ENCODE results near the gene ARHGAP23. TPM values are rescaled to one million over a fixed set of nuclear protein-coding genes. Genes with fewer than 3 reads are reported as not detected.

The ARHGAP23 gene
- total and polyA plus RNA-seq, 10 donors, result 7.5 to 250 (median 67.0) TPM

GRCh38 chr17:38439436-38439835 lies 11.2 kb downstream of the ARHGAP23 start:
- Histone ChIP-seq H3K4me3 (no peak overlapping the region), H3K9me3 (no peaks in the 10 kb centered on the region), H3K27ac (peak overlapping the region in 4 of 8 donors; percentile 13 to 33 (median 24)), H3K4me1 (peaks cover 15 to 85% (median 41%) of the 10 kb centered on the region in 6 donors), H3K36me3 (no peaks in the 10 kb centered on the region), H3K27me3 (replicated peaks in 1 of 7) (peaks cover 0 to 7% (median 0%) of the 10 kb centered on the region in 7 donors)
- 82 to 93% (median 84%) methylated on average over 5 of the region's 5 CpGs for WGBS, 5 donors
- no peak for DNase-seq
- TF ChIP-seq POLR2AphosphoS5 (IDR thresholded peaks at IDR 0.05) (no peak), POLR2A (IDR thresholded peaks at IDR 0.05) (no peak), CTCF (IDR thresholded peaks at IDR 0.05 in 8 of 11, conservative IDR thresholded peaks at IDR 0.05 in 3 of 11) (no peak)
- intact Hi-C loops (cut with DNase I; ENCODE audit: low total_unique reads), result no loop called here

GRCh38 chr17:38440614-38441397 lies 12.5 kb downstream of the ARHGAP23 start:
- intact Hi-C loops (cut with DNase I; ENCODE audit: low total_unique reads), result no loop called here
- Histone ChIP-seq H3K27me3 (replicated peaks in 1 of 7) (peaks cover 0 to 8% (median 0%) of the 10 kb centered on the region in 7 donors), H3K4me1 (peaks cover 15 to 78% (median 44%) of the 10 kb centered on the region in 6 donors), H3K4me3 (no peak overlapping the region), H3K36me3 (no peaks in the 10 kb centered on the region), H3K27ac (peak overlapping the region in 1 of 8 donors; percentile 38), H3K9me3 (no peaks in the 10 kb centered on the region)
- no peak for DNase-seq
- 70 to 82% (median 74%) methylated on average over 11 to 16 of the region's 16 CpGs for WGBS, 5 donors
- TF ChIP-seq POLR2A (IDR thresholded peaks at IDR 0.05) (no peak), CTCF (IDR thresholded peaks at IDR 0.05 in 8 of 11, conservative IDR thresholded peaks at IDR 0.05 in 3 of 11) (no peak), POLR2AphosphoS5 (IDR thresholded peaks at IDR 0.05) (no peak)

GRCh38 chr17:38441429-38442061 lies 13.3 kb downstream of the ARHGAP23 start:
- DNase-seq, result no peak
- H3K4me3 ChIP-seq, result no peak overlapping the region
- 56 to 65% (median 62%) methylated on average over 8 to 9 of the region's 9 CpGs for WGBS, 5 donors
- no peak for TF ChIP-seq CTCF (IDR thresholded peaks at IDR 0.05 in 8 of 11, conservative IDR thresholded peaks at IDR 0.05 in 3 of 11)
- TF ChIP-seq POLR2AphosphoS5 (IDR thresholded peaks at IDR 0.05), result no peak
- no peak for TF ChIP-seq POLR2A (IDR thresholded peaks at IDR 0.05)
- peaks cover 17 to 80% (median 48%) of the 10 kb centered on the region in 6 donors for H3K4me1 ChIP-seq
- H3K27me3 ChIP-seq (replicated peaks in 1 of 7), result peaks cover 0 to 8% (median 0%) of the 10 kb centered on the region in 7 donors
- no peaks in the 10 kb centered on the region for H3K9me3 ChIP-seq
- peak overlapping the region in 1 of 8 donors; percentile 38 for H3K27ac ChIP-seq
- intact Hi-C loops (cut with DNase I; ENCODE audit: low total_unique reads), result no loop called here
- H3K36me3 ChIP-seq, result no peaks in the 10 kb centered on the region

- intact Hi-C loops (cut with DNase I; ENCODE audit: low total_unique reads), result no loop called here
- no peak for DNase-seq
Observed at GRCh38 chr17:38442548-38442947, 14.3 kb downstream of the ARHGAP23 start.

More at GRCh38 chr17:38442548-38442947, 14.3 kb downstream of the ARHGAP23 start:
- peaks cover 19 to 90% (median 50%) of the 10 kb centered on the region in 6 donors for H3K4me1 ChIP-seq
- peak overlapping the region in 3 of 8 donors; percentile 30 to 35 (median 33) for H3K27ac ChIP-seq
- TF ChIP-seq POLR2AphosphoS5 (IDR thresholded peaks at IDR 0.05) (peak in 1 of 3 donors; percentile 10), CTCF (IDR thresholded peaks at IDR 0.05 in 8 of 11, conservative IDR thresholded peaks at IDR 0.05 in 3 of 11) (no peak)
- 54 to 78% (median 60%) methylated on average over 4 of the region's 4 CpGs for WGBS, 5 donors
- H3K36me3 ChIP-seq, result no peaks in the 10 kb centered on the region
- no peak overlapping the region for H3K4me3 ChIP-seq
- no peaks in the 10 kb centered on the region for H3K9me3 ChIP-seq
- H3K27me3 ChIP-seq (replicated peaks in 1 of 7), result peaks cover 0 to 8% (median 0%) of the 10 kb centered on the region in 7 donors
